Duodenal mucosa (tissue), 2 donors: ENCODE data around the gene PDE11A.
"Not testable (repeated sequence)": the region's sequence is repeated elsewhere in the genome, so short reads cannot be mapped to it uniquely, and the experiment has no call there.

Experiments used
- H3K27ac ChIP-seq: one replicate; pipeline ENCODE4 v1.7.0; 2013; ENCODE audit warnings: low read depth, low read length
- H3K27me3 ChIP-seq, 2 donors: one replicate each; pipeline ENCODE4 v1.7.0; 2013; ENCODE audit warnings: low read length in 2 of 2, control low read depth in 1 of 2; ENCODE audit not compliant: insufficient read depth in 2 of 2, control insufficient read depth in 1 of 2
- H3K36me3 ChIP-seq, 2 donors: one replicate each; pipeline ENCODE4 v1.7.0; 2013; ENCODE audit warnings: low read length in 2 of 2, control low read depth in 1 of 2; ENCODE audit not compliant: insufficient read depth in 2 of 2, control insufficient read depth in 1 of 2
- H3K4me1 ChIP-seq, 2 donors: one replicate each; pipeline ENCODE4 v1.7.0; 2013; ENCODE audit warnings: low read length in 2 of 2, control low read depth in 1 of 2; ENCODE audit not compliant: insufficient read depth in 2 of 2, control insufficient read depth in 1 of 2
- H3K4me3 ChIP-seq, 2 donors: one replicate each; pipeline ENCODE4 v1.7.0; 2013; ENCODE audit warnings: low read length in 2 of 2, low read depth in 1 of 2
- H3K9ac ChIP-seq, 2 donors: one replicate each; pipeline ENCODE4 v1.7.0; 2013; ENCODE audit warnings: low read length in 2 of 2, low read depth in 1 of 2
- H3K9me3 ChIP-seq, 2 donors: one replicate each; pipeline ENCODE4 v1.7.0; 2013; ENCODE audit warnings: low read length in 2 of 2, control low read depth in 1 of 2; ENCODE audit not compliant: control insufficient read depth in 1 of 2

PDE11A gene

GRCh38 chr2:177835418-177836204 lies 237.0 kb downstream of the PDE11A start:
- peaks cover 12 to 13% of the 10 kb centered on the region in 2 donors for H3K9me3 ChIP-seq
- H3K36me3 ChIP-seq, H3K9ac ChIP-seq, H3K27me3 ChIP-seq, H3K4me1 ChIP-seq, H3K4me3 ChIP-seq, H3K27ac ChIP-seq: not testable (repeated sequence)

- Histone ChIP-seq H3K36me3 (no peaks in the 10 kb centered on the region), H3K9me3 (peaks cover 12 to 13% of the 10 kb centered on the region in 2 donors), H3K27me3 (no peaks in the 10 kb centered on the region), H3K4me3 (no peak overlapping the region), H3K9ac (no peak overlapping the region), H3K27ac (no peak overlapping the region), H3K4me1 (peaks cover 0 to 4% of the 10 kb centered on the region in 2 donors)
Measured at GRCh38 chr2:177832611-177833433, 239.8 kb downstream of the PDE11A start.

GRCh38 chr2:177830881-177831386 lies 241.6 kb downstream of the PDE11A start:
- no peaks in the 10 kb centered on the region for H3K36me3 ChIP-seq
- H3K9ac ChIP-seq, result no peak overlapping the region
- peaks cover 7 to 13% of the 10 kb centered on the region in 2 donors for H3K9me3 ChIP-seq
- no peaks in the 10 kb centered on the region for H3K27me3 ChIP-seq
- H3K27ac ChIP-seq, result no peak overlapping the region
- peaks cover 0 to 4% of the 10 kb centered on the region in 2 donors for H3K4me1 ChIP-seq
- no peak overlapping the region for H3K4me3 ChIP-seq

- Histone ChIP-seq H3K36me3 (no peaks in the 10 kb centered on the region), H3K9ac (no peak overlapping the region), H3K27me3 (no peaks in the 10 kb centered on the region), H3K27ac (no peak overlapping the region), H3K4me3 (no peak overlapping the region), H3K4me1 (peaks cover 0 to 4% of the 10 kb centered on the region in 2 donors), H3K9me3 (no peaks in the 10 kb centered on the region)
Measured at GRCh38 chr2:177828557-177828956, 244.0 kb downstream of the PDE11A start.

GRCh38 chr2:177826897-177827296 lies 245.7 kb downstream of the PDE11A start:
- H3K27ac ChIP-seq, result no peak overlapping the region

GRCh38 chr2:177822941-177823340 lies 249.6 kb downstream of the PDE11A start:
- Histone ChIP-seq H3K36me3 (no peaks in the 10 kb centered on the region), H3K9ac (no peak overlapping the region), H3K27me3 (no peaks in the 10 kb centered on the region), H3K9me3 (no peaks in the 10 kb centered on the region), H3K4me1 (no peaks in the 10 kb centered on the region), H3K4me3 (no peak overlapping the region), H3K27ac (no peak overlapping the region)

More at GRCh38 chr2:177826897-177827296, 245.7 kb downstream of the PDE11A start:
- no peaks in the 10 kb centered on the region for H3K36me3 ChIP-seq
- H3K9ac ChIP-seq, result no peak overlapping the region
- no peaks in the 10 kb centered on the region for H3K9me3 ChIP-seq
- H3K4me1 ChIP-seq, result no peaks in the 10 kb centered on the region
- H3K27me3 ChIP-seq, result no peaks in the 10 kb centered on the region
- H3K4me3 ChIP-seq, result no peak overlapping the region

GRCh38 chr2:177818412-177818811 lies 254.2 kb downstream of the PDE11A start:
- Histone ChIP-seq H3K27me3 (no peaks in the 10 kb centered on the region), H3K36me3 (no peaks in the 10 kb centered on the region), H3K4me1 (no peaks in the 10 kb centered on the region), H3K4me3 (no peak overlapping the region), H3K9me3 (no peaks in the 10 kb centered on the region), H3K9ac (no peak overlapping the region), H3K27ac (no peak overlapping the region)

- H3K4me1 ChIP-seq, result no peaks in the 10 kb centered on the region
- H3K27ac ChIP-seq, result no peak overlapping the region
- no peak overlapping the region for H3K4me3 ChIP-seq
- H3K9me3 ChIP-seq, result no peaks in the 10 kb centered on the region
- no peaks in the 10 kb centered on the region for H3K27me3 ChIP-seq
- no peaks in the 10 kb centered on the region for H3K36me3 ChIP-seq
- no peak overlapping the region for H3K9ac ChIP-seq
Measured at GRCh38 chr2:177817300-177817699, 255.3 kb downstream of the PDE11A start.

GRCh38 chr2:177816766-177817165 lies 255.8 kb downstream of the PDE11A start:
- no peak overlapping the region for H3K9ac ChIP-seq
- H3K27ac ChIP-seq, result no peak overlapping the region
- H3K27me3 ChIP-seq, result no peaks in the 10 kb centered on the region
- H3K9me3 ChIP-seq, result no peaks in the 10 kb centered on the region
- no peaks in the 10 kb centered on the region for H3K36me3 ChIP-seq
- no peak overlapping the region for H3K4me3 ChIP-seq
- H3K4me1 ChIP-seq, result no peaks in the 10 kb centered on the region
